PC-9 (cell line): ENCODE measurements around the gene PDE3A. TPM values are rescaled to one million over a fixed set of nuclear protein-coding genes. Genes with fewer than 3 reads are reported as not detected.

ENCODE experiments used
- BruUV-seq: library from RNA; stranded (reverse); fragments of 400-500 nt; replicated peaks from 2 replicates; lab custom pipeline; 2021; lab: Mats Ljungman, UMichigan
- CTCF ChIA-PET: fragments of 300-600 bp; sonication (Branson Sonifier 250); formaldehyde crosslinking; loops from one replicate; lab custom pipeline; 2022; ENCODE audit warnings: antibody characterized with exemption; lab: Charles Lee
- POLR2A ChIA-PET: fragments of 300-600 bp; sonication (Branson Sonifier 250); formaldehyde crosslinking; loops from one replicate; lab custom pipeline; 2022; ENCODE audit warnings: antibody characterized with exemption; ENCODE audit not compliant: unreplicated experiment; lab: Charles Lee
- DNase-seq, 2 experiments: peaks; one replicate each; pipeline versions ENCODE4 v3.0.0 to v3.0.0-alpha.2; 2015 to 2022; ENCODE audit warnings: mixed read lengths in 1 of 2
- H2AFZ ChIP-seq: fragments of 200-600 bp; sonication (generic); 2 replicates; pipeline ENCODE4 v1.8.1; 2017; ENCODE audit warnings: antibody characterized with exemption
- H3F3A ChIP-seq: fragments of 200-600 bp; sonication (generic); 2 replicates; pipeline ENCODE4 v1.8.1; 2017; ENCODE audit warnings: antibody characterized with exemption, mild to moderate bottlenecking, low read depth; ENCODE audit not compliant: insufficient read depth
- H3K27ac ChIP-seq: fragments of 200-600 bp; sonication (generic); 2 replicates; pipeline ENCODE4 v1.6.1; 2016; ENCODE audit warnings: mixed run types
- H3K27me3 ChIP-seq: fragments of 200-600 bp; sonication (generic); 2 replicates; pipeline ENCODE4 v1.6.1; 2016; ENCODE audit warnings: low read depth, mixed run types; ENCODE audit not compliant: insufficient read depth
- H3K36me3 ChIP-seq: fragments of 200-600 bp; sonication (generic); 2 replicates; pipeline ENCODE4 v1.6.1; 2016; ENCODE audit warnings: low read depth, mixed run types
- H3K4me1 ChIP-seq: fragments of 200-600 bp; sonication (generic); replicated peaks from 2 replicates; pipeline ENCODE4 v1.6.1; 2016; ENCODE audit warnings: mixed run types; ENCODE audit not compliant: insufficient read depth
- H3K4me2 ChIP-seq: fragments of 200-600 bp; sonication (generic); 2 replicates; pipeline ENCODE4 v1.6.1; 2017; ENCODE audit warnings: mixed run types
- H3K4me3 ChIP-seq: fragments of 200-600 bp; sonication (generic); 2 replicates; pipeline ENCODE4 v1.6.1; 2016; ENCODE audit warnings: mixed run types
- H3K79me2 ChIP-seq: fragments of 200-600 bp; sonication (generic); 2 replicates; pipeline ENCODE4 v1.6.1; 2017; ENCODE audit warnings: low read depth, mixed run types
- H3K9me2 ChIP-seq: fragments of 200-600 bp; sonication (generic); 2 replicates; pipeline ENCODE4 v1.8.1; 2017; ENCODE audit warnings: mild to moderate bottlenecking; ENCODE audit not compliant: insufficient read depth
- H3K9me3 ChIP-seq: fragments of 200-600 bp; sonication (generic); 2 replicates; pipeline ENCODE4 v1.8.1; 2016; ENCODE audit warnings: low read depth; ENCODE audit not compliant: insufficient read depth
- H4K20me1 ChIP-seq: fragments of 200-600 bp; sonication (generic); 2 replicates; pipeline ENCODE4 v1.8.1; 2017; ENCODE audit not compliant: insufficient read depth
- CTCF ChIP-seq: fragments of 200-600 bp; sonication (generic); conservative IDR thresholded peaks from 2 replicates; pipeline ENCODE4 v1.6.1; 2017; ENCODE audit warnings: mixed run types, antibody characterized with exemption, mild to moderate bottlenecking, moderate library complexity
- EZH2 ChIP-seq: fragments of 200-600 bp; sonication (generic); IDR thresholded peaks from 2 replicates; pipeline ENCODE4 v1.8.0; 2017; ENCODE audit warnings: antibody characterized with exemption, low read depth
- intact Hi-C: fragments of 100-400 bp; cut with micrococcal nuclease; formaldehyde crosslinking; loops from one replicate; pipeline ENCODE4 v1.10.0; 2022; ENCODE audit not compliant: unreplicated experiment
- total RNA-seq: library from RNA; stranded (reverse); gene quantifications from 2 replicates; pipeline ENCODE4 v1.2.3, GENCODE V29; 2021

The PDE3A gene
- total RNA-seq, 1 experiment from 2014 or later: not detected

GRCh38 chr12:20616093-20616492 is 247.8 kb downstream of the PDE3A start:
- Histone ChIP-seq H3K4me1 (no peaks in the 10 kb centered on the region), H3K27ac (no peak overlapping the region), H3K79me2 (no peaks in the 10 kb centered on the region), H2AFZ (no peak overlapping the region), H3K4me3 (no peak overlapping the region), H3K27me3 (no peaks in the 10 kb centered on the region), H3K36me3 (no peaks in the 10 kb centered on the region), H3K9me3 (no peaks in the 10 kb centered on the region), H3F3A (no peaks in the 10 kb centered on the region), H3K9me2 (no peaks in the 10 kb centered on the region), H4K20me1 (no peaks in the 10 kb centered on the region), H3K4me2 (no peak overlapping the region)
- intact Hi-C loops: no loop called here
- POLR2A ChIA-PET: no interaction called here
- DNase-seq: no peak
- CTCF ChIA-PET: no interaction called here
- TF ChIP-seq CTCF (no peak), EZH2 (no peak)
- no TSS peak for BruUV-seq

- Histone ChIP-seq H4K20me1 (no peaks in the 10 kb centered on the region), H3K36me3 (no peaks in the 10 kb centered on the region), H3K27me3 (no peaks in the 10 kb centered on the region), H3K9me2 (no peaks in the 10 kb centered on the region), H3K4me2 (no peak overlapping the region), H3K27ac (no peak overlapping the region), H3K4me1 (no peaks in the 10 kb centered on the region), H3F3A (no peaks in the 10 kb centered on the region), H3K4me3 (no peak overlapping the region), H2AFZ (no peak overlapping the region), H3K79me2 (no peaks in the 10 kb centered on the region), H3K9me3 (no peaks in the 10 kb centered on the region)
- no peak for DNase-seq
- BruUV-seq: no TSS peak
- intact Hi-C loops: no loop called here
- ChIA-PET POLR2A (no interaction called here), CTCF (no interaction called here)
- TF ChIP-seq CTCF: no peak
- TF ChIP-seq EZH2: no peak
Measured at GRCh38 chr12:20620261-20620660, 251.9 kb downstream of the PDE3A start.

GRCh38 chr12:20624718-20625117 is 256.4 kb downstream of the PDE3A start:
- 0 out of 2 replicates have a peak, but pooled peaks cover 5% of the 10 kb centered on the region for H3K4me1 ChIP-seq
- H3K9me2 ChIP-seq: no peaks in the 10 kb centered on the region
- ChIA-PET POLR2A (no interaction called here), CTCF (no interaction called here)
- DNase-seq: no peak
- no peak overlapping the region for H2AFZ ChIP-seq
- TF ChIP-seq EZH2 (no peak), CTCF (no peak)
- no peaks in the 10 kb centered on the region for H3F3A ChIP-seq
- no peaks in the 10 kb centered on the region for H3K36me3 ChIP-seq
- no peak overlapping the region for H3K4me2 ChIP-seq
- intact Hi-C loops: no loop called here
- no peaks in the 10 kb centered on the region for H4K20me1 ChIP-seq
- BruUV-seq: no TSS peak
- H3K79me2 ChIP-seq: no peaks in the 10 kb centered on the region
- H3K9me3 ChIP-seq: no peaks in the 10 kb centered on the region
- H3K27me3 ChIP-seq: no peaks in the 10 kb centered on the region
- no peak overlapping the region for H3K27ac ChIP-seq
- H3K4me3 ChIP-seq: no peak overlapping the region
